Tibial nerve (tissue), 4 donors: ENCODE data around the gene TCEA2. TPM values are rescaled to one million over a fixed set of nuclear protein-coding genes. Genes with fewer than 3 reads are reported as not detected.

Experiments
- DNase-seq, 2 donors: peaks; one replicate each; pipeline ENCODE4 v3.0.0-alpha.2; 2019; ENCODE audit warnings: low spot score in 2 of 2
- H3K27ac ChIP-seq, 4 donors: fragments of 200-600 bp; sonication (generic) in 3 of 4; one replicate each; pipeline ENCODE4 v1.5.1; 2017 to 2019; ENCODE audit warnings: mild to moderate bottlenecking in 1 of 4
- H3K27me3 ChIP-seq, 2 donors: fragments of 200-600 bp; sonication (generic) in 1 of 2; one replicate each; pipeline versions ENCODE4 v1.5.1 to v1.6.0; 2017 to 2019
- H3K36me3 ChIP-seq, 3 donors: fragments of 200-600 bp; sonication (generic); one replicate each; pipeline ENCODE4 v1.5.1; 2018 to 2019
- H3K4me1 ChIP-seq, 4 donors: fragments of 200-600 bp; sonication (generic) in 3 of 4; one replicate each; pipeline ENCODE4 v1.5.1; 2017 to 2019
- H3K4me3 ChIP-seq, 4 donors: fragments of 200-600 bp; sonication (generic) in 3 of 4; one replicate each; pipeline ENCODE4 v1.5.1; 2017 to 2019; ENCODE audit warnings: mild to moderate bottlenecking in 1 of 4, moderate library complexity in 1 of 4
- H3K9me3 ChIP-seq, 4 donors: fragments of 200-600 bp; sonication (generic) in 3 of 4; one replicate each; pipeline ENCODE4 v1.5.1; 2017 to 2019
- CTCF ChIP-seq, 5 experiments: fragments of 200-600 bp in 3 of 5; fragments of 450-650 bp in 2 of 5; sonication (generic) in 3 of 5; IDR thresholded peaks; one replicate each; pipeline ENCODE4 v1.5.1; 2016 to 2019; ENCODE audit warnings: antibody characterized with exemption in 5 of 5, mild to moderate bottlenecking in 3 of 5, moderate library complexity in 2 of 5
- EP300 ChIP-seq, 2 donors: sonication (generic); formaldehyde crosslinking; IDR thresholded peaks; one replicate each; pipeline ENCODE4 v1.6.1; 2017; ENCODE audit warnings: antibody characterized with exemption in 2 of 2, mild to moderate bottlenecking in 1 of 2
- POLR2A ChIP-seq, 2 donors: fragments of 450-650 bp; IDR thresholded peaks; one replicate each; pipeline ENCODE4 v1.6.1; 2017; ENCODE audit warnings: antibody characterized with exemption in 2 of 2, mild to moderate bottlenecking in 2 of 2, moderate library complexity in 2 of 2
- WGBS, 2 donors: methylation state at CpG; one replicate each; pipeline ENCODE4 v1.1.5; 2018; 5-methylcytosine and 5-hydroxymethylcytosine counted together
- total RNA-seq, 4 donors: library from RNA; depleted of rRNA; stranded (reverse); fragments of >200 nt; gene quantifications; one replicate each; pipeline ENCODE4 v1.1.0, GENCODE V29; 2016

Gene TCEA2
- total RNA-seq, 4 donors from 2014 or later, result 45.6 to 62.9 (median 59.2) TPM

- H3K36me3 ChIP-seq, result peaks cover 0 to 27% (median 0%) of the 10 kb centered on the region in 3 donors
- no peaks in the 10 kb centered on the region for H3K9me3 ChIP-seq
- TF ChIP-seq CTCF (IDR thresholded peaks at IDR 0.05) (peak; percentile 60 to 76 (median 73)), EP300 (IDR thresholded peaks at IDR 0.05) (peak in 1 of 2 donors; percentile 33), POLR2A (IDR thresholded peaks at IDR 0.05) (no peak)
- 1 to 2% methylated on average over 20 to 64 of the region's 91 CpGs for WGBS, 2 donors
- peaks cover 0 to 65% of the 10 kb centered on the region in 2 donors for H3K27me3 ChIP-seq
- peaks cover 0 to 50% (median 27%) of the 10 kb centered on the region in 4 donors for H3K4me1 ChIP-seq
- peak overlapping the region; percentile 3 to 54 (median 32) for H3K4me3 ChIP-seq
- peak overlapping the region in 2 of 4 donors; percentile 52 to 68 for H3K27ac ChIP-seq
- no peak for DNase-seq
Measured at GRCh38 chr20:64038565-64039292, 24.3 kb upstream of the TCEA2 start.

DNA sequence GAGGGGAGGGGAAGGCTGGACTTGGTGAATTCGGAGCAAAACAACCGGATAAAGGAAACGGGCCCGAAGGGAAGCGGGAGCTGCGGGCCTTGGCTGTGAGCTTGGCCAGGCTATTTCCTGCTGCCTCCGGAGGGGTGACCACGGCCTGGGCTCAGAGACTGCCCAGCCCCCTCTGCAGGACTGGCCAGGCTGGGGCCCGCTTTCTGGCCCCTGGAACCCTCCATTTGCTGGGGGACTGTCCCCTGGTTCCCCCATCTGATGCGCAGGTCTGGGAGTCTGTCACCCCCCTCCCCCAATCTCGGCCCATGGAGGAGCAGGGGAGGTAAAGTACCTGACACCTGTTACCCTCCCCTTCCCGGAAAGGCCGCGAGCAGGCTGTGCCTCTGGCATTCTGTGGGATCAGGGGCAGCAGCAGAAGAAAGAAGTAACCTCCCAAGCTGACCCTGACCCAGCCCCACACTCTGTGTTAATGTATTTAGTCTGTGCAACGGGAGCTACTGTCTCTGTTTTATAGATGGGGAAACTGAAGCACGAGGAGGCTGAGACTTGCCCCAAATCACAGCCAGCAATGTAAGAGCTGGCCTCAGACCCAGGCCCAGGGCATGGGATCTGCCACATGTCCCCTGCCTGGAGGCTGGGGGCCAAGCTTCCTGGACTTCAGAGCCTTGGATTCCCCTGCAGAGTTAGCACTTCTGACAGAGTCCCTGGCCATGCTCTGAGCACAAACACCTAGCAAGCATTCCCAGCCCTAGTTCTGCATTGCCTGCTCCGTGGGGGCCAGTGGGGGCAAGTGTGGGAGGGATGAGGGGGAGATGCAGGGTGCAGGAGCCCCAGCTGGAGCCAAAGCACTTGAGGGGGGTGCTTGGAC is 23.5 kb upstream of the TCEA2 start:
- Histone ChIP-seq H3K4me3 (peak overlapping the region in 3 of 4 donors; percentile 3 to 54 (median 52)), H3K27ac (peak overlapping the region in 1 of 4 donors; percentile 68), H3K4me1 (peaks cover 0 to 50% (median 27%) of the 10 kb centered on the region in 4 donors), H3K9me3 (no peaks in the 10 kb centered on the region), H3K36me3 (peaks cover 0 to 19% (median 0%) of the 10 kb centered on the region in 3 donors), H3K27me3 (peaks cover 0 to 72% of the 10 kb centered on the region in 2 donors)
- 5 to 11% methylated on average over 15 of the region's 17 CpGs for WGBS, 2 donors
- TF ChIP-seq POLR2A (IDR thresholded peaks at IDR 0.05), result no peak
- TF ChIP-seq CTCF (IDR thresholded peaks at IDR 0.05), result no peak
- TF ChIP-seq EP300 (IDR thresholded peaks at IDR 0.05), result no peak
- DNase-seq, result no peak

GRCh38 chr20:64040231-64041039 is 22.6 kb upstream of the TCEA2 start:
- peaks cover 0 to 79% of the 10 kb centered on the region in 2 donors for H3K27me3 ChIP-seq
- DNase-seq, result no peak
- 55 to 69% methylated on average over 9 to 12 of the region's 12 CpGs for WGBS, 2 donors
- H3K9me3 ChIP-seq, result no peaks in the 10 kb centered on the region
- peaks cover 0 to 10% (median 0%) of the 10 kb centered on the region in 3 donors for H3K36me3 ChIP-seq
- H3K4me1 ChIP-seq, result peaks cover 0 to 50% (median 27%) of the 10 kb centered on the region in 4 donors
- H3K27ac ChIP-seq, result peak overlapping the region in 1 of 4 donors; percentile 15
- H3K4me3 ChIP-seq, result no peak overlapping the region
- TF ChIP-seq POLR2A (IDR thresholded peaks at IDR 0.05) (no peak), CTCF (IDR thresholded peaks at IDR 0.05) (no peak), EP300 (IDR thresholded peaks at IDR 0.05) (no peak)

- DNase-seq, result no peak
Measured at GRCh38 chr20:64041040-64041780, 21.8 kb upstream of the TCEA2 start.

More at GRCh38 chr20:64041040-64041780, 21.8 kb upstream of the TCEA2 start:
- peak overlapping the region in 1 of 4 donors; percentile 50 for H3K4me3 ChIP-seq
- 46 to 52% methylated on average over 12 to 15 of the region's 15 CpGs for whole genome bisulfite sequencing, 2 donors
- H3K9me3 ChIP-seq, result no peaks in the 10 kb centered on the region
- TF ChIP-seq POLR2A (IDR thresholded peaks at IDR 0.05), result no peak
- no peak for TF ChIP-seq CTCF (IDR thresholded peaks at IDR 0.05)
- no peak for TF ChIP-seq EP300 (IDR thresholded peaks at IDR 0.05)
- peak overlapping the region in 1 of 4 donors; percentile 75 for H3K27ac ChIP-seq
- H3K4me1 ChIP-seq, result peaks cover 0 to 50% (median 27%) of the 10 kb centered on the region in 4 donors
- peaks cover 0 to 3% (median 0%) of the 10 kb centered on the region in 3 donors for H3K36me3 ChIP-seq
- peaks cover 0 to 87% of the 10 kb centered on the region in 2 donors for H3K27me3 ChIP-seq
